GM18498 (cell line): Measurements from ENCODE around the gene EIF4A3.

ENCODE experiments used
- ATAC-seq: cut with Tn5 transposase; IDR thresholded peaks from one replicate; pipeline ENCODE4 v1.9.1; 2021; ENCODE audit warnings: mild to moderate bottlenecking, moderate library complexity; ENCODE audit not compliant: unreplicated experiment

Gene EIF4A3

GRCh38 chr17:80115159-80115558 lies 31.8 kb downstream of the EIF4A3 start:
- no peak for ATAC-seq

DNA sequence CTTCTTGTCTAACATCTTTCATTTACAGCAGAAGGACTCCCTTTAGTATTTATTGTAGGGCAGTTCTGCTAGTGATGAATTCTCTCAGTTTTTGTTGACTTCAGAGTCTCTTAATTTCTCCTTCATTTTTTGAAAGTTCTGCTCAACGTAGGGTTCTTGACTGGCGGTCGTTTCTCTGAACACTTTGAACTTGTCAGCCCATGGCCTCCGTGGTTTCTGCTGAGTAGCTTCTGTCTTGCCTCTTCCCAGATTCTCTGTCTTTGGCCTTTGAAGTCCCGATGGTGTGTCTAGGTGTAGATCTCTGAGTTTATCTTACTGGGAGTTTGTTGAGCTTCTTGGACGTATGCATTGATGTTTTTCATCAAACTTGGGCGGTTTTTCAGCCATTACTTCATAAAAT lies 32.2 kb downstream of the EIF4A3 start:
- no peak for ATAC-seq

DNA sequence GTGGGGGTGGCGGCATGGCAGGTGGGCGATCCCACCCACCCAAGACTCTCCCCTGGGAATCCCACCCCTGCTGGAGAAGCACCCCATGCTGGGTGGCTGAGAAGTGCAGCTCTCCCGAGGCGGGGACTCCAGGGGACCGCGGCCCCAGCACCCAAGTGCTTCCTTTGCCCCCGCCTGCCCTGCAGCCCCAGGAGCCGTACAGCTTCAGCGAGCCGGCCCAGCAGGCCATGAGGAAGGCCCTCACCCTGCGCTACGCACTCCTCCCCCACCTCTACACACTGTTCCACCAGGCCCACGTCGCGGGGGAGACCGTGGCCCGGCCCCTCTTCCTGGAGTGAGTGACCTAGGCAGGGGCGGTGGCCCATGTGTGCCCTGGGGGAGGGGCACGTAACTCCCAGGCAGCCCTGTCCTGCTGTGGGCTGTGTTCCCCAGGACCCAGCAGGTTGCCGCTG lies 33.9 kb downstream of the EIF4A3 start:
- ATAC-seq: no peak

GRCh38 chr17:80112471-80113032 lies 34.4 kb downstream of the EIF4A3 start:
- ATAC-seq: no peak

GRCh38 chr17:80111702-80112470 lies 35.0 kb downstream of the EIF4A3 start:
- ATAC-seq: no peak

- ATAC-seq: no peak
These were observed 35.8 kb downstream of the EIF4A3 start for GRCh38 chr17:80110927-80111701.

DNA sequence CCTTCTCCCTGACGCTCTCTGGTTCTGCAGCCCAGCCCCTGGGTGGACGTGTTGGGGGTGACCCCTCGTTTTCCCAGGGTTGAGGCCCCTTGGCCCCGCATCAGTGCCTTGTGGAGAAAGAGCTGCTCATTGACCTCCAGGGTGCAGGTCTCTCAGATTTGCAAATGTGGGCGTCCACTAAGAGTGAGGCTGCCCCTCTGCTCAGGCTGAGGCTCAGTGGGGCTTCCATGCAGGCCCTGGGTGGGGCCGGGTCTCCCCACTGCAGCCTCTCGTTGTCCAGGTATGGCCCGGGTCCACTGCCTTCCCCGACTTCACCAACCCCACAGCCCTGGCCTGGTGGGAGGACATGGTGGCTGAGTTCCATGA lies 36.5 kb downstream of the EIF4A3 start:
- ATAC-seq: no peak

DNA sequence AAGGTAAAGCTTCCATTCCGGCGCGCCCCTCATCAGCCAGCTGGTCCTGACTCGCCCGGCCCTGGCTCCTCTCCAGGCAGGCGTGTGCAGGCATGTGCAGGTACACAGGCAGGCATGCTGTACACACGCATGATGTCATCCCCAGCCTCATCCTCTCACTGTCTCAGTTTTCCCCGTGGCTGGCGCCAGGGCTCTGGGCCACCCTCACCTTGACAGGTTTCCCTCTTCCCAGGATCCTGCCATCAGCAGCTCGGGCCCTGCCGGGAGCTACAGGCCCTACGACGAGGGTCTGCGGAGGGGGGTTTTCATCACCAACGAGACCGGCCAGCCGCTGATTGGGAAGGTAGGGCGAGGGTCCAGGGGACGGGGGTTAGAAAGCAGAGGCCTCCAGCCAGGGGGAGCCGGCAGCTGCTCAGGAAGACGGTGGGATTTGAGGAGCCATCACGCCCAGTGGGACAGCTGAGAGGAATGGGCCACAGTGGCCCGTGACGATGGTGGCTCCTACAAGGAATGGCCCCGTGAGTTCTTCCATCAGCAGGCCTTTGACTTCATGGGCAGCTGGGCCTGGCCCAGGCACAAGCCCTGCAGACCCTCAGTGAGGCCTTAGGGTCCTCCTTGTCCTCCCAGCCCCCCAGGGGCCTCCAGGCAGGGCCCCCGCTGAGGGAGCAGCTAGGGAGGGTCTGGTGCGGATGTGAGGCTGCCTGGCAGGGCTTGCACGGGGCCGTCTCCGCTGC lies 37.0 kb downstream of the EIF4A3 start:
- ATAC-seq: no peak

DNA sequence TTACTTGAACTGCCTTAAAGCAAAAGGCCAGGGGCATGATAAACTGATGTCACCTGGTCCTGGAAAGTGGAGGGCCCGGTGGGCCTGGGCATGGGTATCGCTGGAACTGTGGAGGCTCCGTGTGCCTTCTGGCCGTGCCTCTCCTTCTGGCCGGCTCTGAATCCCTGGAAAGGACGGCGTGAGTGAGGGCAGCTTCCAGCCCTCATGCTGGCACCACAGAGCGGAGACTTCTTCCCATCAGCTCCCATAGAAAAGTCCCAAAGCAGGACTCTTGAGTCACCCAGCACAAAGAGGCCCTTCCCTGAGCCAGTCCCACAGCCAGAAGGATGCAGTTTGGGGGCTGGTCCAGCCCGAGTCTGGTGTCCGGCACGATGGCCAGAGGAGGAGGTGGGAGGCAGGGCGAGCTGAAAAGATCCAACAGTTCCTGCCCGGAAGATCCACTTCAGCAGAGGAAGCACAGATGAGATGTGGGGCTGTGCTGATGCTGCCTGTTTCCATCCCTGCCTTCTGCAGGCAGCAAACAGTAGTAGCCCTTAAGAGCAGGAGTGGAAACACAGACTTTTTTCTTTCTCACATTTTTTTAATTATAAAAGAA lies 37.8 kb downstream of the EIF4A3 start:
- no peak for ATAC-seq

DNA sequence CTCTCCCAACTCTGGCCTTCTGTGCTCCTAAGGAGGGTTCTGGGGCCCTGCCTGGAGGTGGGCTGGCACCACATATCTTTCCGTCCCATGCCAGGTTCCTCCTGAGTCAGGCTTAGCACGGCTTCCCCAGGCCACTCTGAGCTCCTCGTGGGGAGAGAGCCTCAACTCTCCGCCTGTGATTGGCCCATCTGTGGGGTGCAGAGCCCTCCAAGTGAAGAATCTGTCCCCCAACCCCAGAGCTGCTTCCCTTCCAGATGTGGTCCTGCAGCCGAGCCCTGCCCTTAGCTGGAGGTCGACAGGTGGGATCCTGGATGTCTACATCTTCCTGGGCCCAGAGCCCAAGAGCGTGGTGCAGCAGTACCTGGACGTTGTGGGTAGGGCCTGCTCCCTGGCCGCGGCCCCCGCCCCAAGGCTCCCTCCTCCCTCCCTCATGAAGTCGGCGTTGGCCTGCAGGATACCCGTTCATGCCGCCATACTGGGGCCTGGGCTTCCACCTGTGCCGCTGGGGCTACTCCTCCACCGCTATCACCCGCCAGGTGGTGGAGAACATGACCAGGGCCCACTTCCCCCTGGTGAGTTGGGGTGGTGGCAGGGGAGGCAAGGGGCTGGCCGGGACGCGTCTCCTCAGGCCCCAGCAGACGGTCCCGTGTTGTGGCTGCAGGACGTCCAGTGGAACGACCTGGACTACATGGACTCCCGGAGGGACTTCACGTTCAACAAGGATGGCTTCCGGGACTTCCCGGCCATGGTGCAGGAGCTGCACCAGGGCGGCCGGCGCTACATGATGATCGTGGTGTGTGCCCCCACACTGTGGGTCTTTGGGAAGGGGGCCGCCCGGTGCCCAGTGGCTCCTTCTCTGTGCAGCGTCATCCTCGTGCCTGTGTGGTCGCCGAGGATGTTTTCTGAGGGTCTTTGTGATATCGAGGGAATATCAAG lies 38.6 kb downstream of the EIF4A3 start:
- ATAC-seq: no peak

DNA sequence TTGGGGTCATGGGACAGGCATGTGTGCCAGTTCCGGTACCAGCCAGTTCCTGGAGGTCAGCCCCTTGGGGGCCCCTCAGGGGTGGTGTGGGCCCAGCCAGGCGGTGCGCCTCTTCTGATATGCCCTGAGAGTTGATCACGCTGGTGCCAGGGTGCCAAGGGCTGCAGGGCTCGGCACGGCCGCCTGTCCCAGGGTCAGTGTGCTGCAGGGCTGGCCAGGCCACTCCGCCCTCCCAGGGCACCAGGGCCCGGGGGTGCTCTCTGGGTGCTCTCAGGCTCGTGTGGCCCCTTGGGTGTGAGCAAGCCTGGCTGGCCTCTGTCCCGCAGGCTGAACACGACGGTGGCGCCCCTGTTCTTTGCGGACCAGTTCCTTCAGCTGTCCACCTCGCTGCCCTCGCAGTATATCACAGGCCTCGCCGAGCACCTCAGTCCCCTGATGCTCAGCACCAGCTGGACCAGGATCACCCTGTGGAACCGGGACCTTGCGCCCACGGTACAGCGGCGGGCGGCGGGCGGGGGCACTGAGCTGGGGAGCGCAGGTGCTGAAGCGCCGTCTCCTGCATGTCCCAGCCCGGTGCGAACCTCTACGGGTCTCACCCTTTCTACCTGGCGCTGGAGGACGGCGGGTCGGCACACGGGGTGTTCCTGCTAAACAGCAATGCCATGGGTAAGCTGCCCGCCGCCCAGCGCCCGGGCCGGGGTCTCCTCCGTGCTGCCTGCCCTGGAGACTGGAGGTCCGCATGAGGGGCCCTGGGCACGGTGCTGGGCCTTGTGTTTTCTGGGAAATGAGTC lies 39.5 kb downstream of the EIF4A3 start:
- no peak for ATAC-seq

- ATAC-seq: no peak
These were observed 40.2 kb downstream of the EIF4A3 start for GRCh38 chr17:80106751-80107150.

DNA sequence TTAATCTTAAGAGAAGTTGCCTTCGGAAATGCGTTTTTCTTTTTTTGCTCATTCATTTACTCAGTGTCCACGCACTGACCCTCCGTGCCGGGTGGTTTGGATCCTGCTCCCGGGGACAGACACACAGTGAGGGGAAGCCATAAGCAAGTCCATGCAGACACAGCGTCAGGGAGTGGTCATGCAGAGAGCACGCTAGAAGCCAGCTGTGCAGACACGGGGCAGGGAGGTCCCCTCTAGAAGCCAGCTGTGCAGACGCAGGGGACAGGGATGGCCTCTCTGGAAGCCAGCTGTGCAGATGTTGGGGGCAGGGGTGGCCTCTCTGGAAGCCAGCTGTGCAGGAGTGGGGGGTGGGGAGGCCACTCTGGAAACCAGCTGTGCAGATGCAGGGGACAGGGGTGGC lies 40.8 kb downstream of the EIF4A3 start:
- no peak for ATAC-seq

DNA sequence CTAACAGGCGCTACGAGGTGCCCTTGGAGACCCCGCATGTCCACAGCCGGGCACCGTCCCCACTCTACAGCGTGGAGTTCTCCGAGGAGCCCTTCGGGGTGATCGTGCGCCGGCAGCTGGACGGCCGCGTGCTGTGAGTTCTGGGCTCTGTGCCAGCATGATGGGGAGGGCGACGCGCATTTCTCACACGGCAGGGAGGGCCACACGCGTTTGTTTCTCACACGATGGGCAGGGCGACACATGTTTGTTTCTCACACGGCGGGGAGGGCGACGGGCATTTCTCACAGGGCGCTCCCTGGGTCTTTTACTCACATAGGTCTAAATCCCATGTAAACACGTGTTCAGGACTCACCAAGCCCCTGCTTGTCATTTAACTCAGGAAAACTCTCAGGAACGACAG lies 41.2 kb downstream of the EIF4A3 start:
- no peak for ATAC-seq

- ATAC-seq: no peak
These were observed 42.0 kb downstream of the EIF4A3 start for GRCh38 chr17:80104956-80105375.

- no peak for ATAC-seq
These were observed 42.5 kb downstream of the EIF4A3 start for GRCh38 chr17:80104321-80104955.

DNA sequence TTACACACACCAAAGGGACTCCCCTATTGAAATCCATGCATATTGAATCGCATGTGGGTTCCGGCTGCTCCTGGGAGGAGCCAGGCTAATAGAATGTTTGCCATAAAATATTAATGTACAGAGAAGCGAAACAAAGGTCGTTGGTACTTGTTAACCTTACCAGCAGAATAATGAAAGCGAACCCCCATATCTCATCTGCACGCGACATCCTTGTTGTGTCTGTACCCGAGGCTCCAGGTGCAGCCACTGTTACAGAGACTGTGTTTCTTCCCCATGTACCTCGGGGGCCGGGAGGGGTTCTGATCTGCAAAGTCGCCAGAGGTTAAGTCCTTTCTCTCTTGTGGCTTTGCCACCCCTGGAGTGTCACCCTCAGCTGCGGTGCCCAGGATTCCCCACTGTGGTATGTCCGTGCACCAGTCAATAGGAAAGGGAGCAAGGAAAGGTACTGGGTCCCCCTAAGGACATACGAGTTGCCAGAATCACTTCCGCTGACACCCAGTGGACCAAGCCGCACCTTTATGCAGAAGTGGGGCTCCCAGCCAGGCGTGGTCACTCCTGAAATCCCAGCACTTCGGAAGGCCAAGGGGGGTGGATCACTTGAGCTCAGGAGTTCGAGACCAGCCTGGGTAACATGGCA lies 43.4 kb downstream of the EIF4A3 start:
- no peak for ATAC-seq
